Measurements from ENCODE around the gene ZNF530.
A peak's percentile ranks its signal among the peaks of the same experiment; 100 is the strongest.

The ZNF530 gene

GRCh38 chr19:57599761-57600383 is at the start of gene ZNF530:
Gene ZNF530 (plus strand): TSS chr19:57599885. CDS start chr19:57604346, 4,461 bp downstream.
- DNase-seq (ENCODE audit: low read depth in 3 of 3, low spot score in 1 of 3): peak; percentile 66 to 79 (median 67)

DNA sequence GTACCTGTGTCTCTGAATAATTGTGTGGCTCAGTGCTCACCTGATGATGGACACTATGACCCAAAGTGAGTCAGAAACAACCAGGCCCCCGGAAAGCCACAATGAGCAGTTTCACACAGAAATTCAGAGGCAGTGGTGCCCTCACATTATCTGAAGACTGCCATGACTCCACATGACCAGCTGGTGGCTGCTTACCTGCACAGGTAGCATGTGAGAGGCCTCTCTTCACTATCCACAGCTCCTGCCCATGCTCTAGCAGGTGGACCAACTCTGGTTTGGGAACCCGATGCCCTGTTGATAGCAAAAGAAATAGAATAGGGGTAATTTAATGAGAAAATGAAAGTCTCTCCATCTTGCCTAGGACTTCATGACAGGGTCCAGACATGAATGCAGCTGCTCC is 47.3 kb upstream of the ZNF530 start:
- DNase-seq (ENCODE audit: low read depth in 3 of 3, low spot score in 1 of 3): no peak

- DNase-seq (ENCODE audit: low read depth in 3 of 3, low spot score in 1 of 3): no peak
Observed at GRCh38 chr19:57557659-57558058, 42.0 kb upstream of the ZNF530 start.

- no peak for DNase-seq (ENCODE audit: low read depth in 3 of 3, low spot score in 1 of 3)
Observed at GRCh38 chr19:57558525-57558924, 41.2 kb upstream of the ZNF530 start.

GRCh38 chr19:57559008-57559403 is 40.7 kb upstream of the ZNF530 start:
- DNase-seq (ENCODE audit: low read depth in 3 of 3, low spot score in 1 of 3): no peak

DNA sequence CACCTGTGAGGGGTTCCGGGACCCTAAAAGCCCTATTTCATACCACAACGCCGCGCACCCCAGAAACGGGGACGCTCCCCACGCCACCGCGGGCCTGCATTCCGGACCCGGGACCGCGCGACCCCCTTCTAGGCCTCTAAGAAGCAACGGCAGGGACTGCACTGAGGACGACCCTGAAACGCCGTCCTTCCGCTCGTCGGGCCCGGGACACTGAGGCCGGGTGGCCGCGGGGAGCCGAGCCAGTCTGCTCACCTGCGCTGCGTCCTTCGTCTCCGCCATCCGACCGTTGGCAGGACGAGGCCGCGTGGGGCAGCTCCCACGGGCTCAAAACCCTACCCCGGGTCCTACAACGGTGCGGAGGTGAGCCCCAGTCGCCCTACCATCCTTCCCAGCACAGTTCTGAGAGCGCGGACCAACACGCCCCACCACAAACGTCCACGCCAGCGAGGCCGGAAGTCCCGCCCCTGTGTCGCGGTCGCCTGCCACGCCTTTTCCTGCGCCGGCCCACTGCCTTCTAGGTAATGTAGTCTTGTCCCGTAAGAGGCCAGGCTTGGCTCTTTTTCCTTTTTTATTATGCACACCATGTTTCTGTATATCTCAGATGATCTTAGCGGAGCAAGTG is 40.2 kb upstream of the ZNF530 start, which contains the start of gene ZNF550:
Gene ZNF550 (minus strand): TSS at position 460 of the 622 bp plus-strand sequence. CDS start 181 bp downstream, at position 279.
- DNase-seq (ENCODE audit: low read depth in 3 of 3, low spot score in 1 of 3): peak; percentile 62 to 79 (median 72)

DNA sequence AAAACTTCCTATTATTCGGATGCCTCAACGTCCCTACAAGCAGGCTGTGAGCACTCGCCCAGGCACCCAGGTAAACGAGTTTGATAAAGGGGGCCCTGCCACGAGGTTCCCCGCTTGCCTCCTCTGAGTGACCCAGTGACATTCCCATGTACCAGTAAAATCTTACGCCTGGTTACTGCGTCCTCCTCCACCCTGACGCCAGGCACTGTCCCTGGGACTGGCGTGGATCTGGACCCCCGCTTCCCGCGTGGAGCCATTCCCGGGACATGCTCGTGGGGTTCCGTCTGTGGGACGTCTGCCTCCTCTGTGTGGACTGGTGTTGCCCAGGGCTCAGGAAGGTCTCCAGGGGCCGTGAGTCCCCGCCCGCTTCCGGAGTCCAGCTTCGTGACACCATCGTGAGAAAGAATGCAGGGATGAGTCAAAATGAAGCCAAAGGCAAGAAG is 39.6 kb upstream of the ZNF530 start:
- DNase-seq (ENCODE audit: low read depth in 3 of 3, low spot score in 1 of 3): no peak

GRCh38 chr19:57563547-57563946 is 36.1 kb upstream of the ZNF530 start:
- DNase-seq (ENCODE audit: low read depth in 3 of 3, low spot score in 1 of 3): no peak

- no peak for DNase-seq (ENCODE audit: low read depth in 3 of 3, low spot score in 1 of 3)
Observed at GRCh38 chr19:57566396-57567265, 33.1 kb upstream of the ZNF530 start.

DNA sequence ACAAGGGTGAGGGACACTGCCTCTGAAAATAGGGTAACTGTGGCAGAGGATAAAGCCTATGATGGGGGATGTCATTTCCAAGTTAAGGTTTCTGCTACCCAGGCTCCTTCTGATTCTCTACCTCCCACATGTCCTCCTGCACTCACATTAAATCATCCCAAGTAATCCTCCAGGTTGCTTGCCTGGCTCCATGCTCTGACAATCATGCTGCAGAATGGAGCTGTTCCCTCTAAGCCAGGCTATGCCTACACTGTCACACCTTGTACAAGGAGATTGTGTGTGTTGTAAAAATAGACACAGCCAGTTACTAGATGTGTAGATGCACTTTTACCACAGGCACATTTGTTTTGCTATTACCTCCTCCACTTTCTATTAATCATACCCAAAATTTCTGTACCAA is 29.0 kb upstream of the ZNF530 start:
- no peak for DNase-seq (ENCODE audit: low read depth in 3 of 3, low spot score in 1 of 3)

DNA sequence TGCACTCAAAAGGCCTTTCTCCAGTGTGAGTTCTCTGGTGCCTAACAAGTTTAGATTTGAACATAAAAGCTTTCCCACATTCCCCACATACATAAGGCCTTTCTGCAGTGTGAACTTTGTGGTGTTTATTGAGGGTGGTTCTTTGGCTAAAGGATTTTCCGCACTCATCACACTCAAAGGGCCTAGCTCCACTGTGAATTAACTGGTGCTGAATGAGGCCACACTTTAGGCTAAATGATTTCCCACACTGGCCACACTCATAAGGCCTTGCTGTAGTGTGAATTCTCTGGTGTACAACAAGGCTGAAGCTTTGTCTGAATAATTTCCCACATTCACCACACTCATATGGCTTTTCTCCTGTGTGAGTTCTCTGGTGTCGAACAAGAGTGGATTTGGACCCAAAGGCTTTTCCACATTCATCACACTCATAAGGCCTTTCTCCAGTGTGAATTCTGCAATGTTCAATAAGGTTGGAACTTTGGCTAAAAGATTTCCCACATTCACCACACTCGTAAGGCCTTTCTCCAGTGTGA is 27.2 kb upstream of the ZNF530 start:
- DNase-seq (ENCODE audit: low read depth in 3 of 3, low spot score in 1 of 3): no peak

- DNase-seq (ENCODE audit: low read depth in 3 of 3, low spot score in 1 of 3): no peak
Observed at GRCh38 chr19:57576661-57577060, 23.0 kb upstream of the ZNF530 start.

- peak; percentile 77 to 92 (median 88) for DNase-seq (ENCODE audit: low read depth in 3 of 3, low spot score in 1 of 3)
Observed at GRCh38 chr19:57578487-57579205, 21.0 kb upstream of the ZNF530 start, which contains the start of gene ZNF416. Gene ZNF416 (minus strand): TSS chr19:57578911. CDS start chr19:57578704, 207 bp downstream.

- no peak for DNase-seq (ENCODE audit: low read depth in 3 of 3, low spot score in 1 of 3)
Observed at GRCh38 chr19:57583104-57583520, 16.6 kb upstream of the ZNF530 start.

DNA sequence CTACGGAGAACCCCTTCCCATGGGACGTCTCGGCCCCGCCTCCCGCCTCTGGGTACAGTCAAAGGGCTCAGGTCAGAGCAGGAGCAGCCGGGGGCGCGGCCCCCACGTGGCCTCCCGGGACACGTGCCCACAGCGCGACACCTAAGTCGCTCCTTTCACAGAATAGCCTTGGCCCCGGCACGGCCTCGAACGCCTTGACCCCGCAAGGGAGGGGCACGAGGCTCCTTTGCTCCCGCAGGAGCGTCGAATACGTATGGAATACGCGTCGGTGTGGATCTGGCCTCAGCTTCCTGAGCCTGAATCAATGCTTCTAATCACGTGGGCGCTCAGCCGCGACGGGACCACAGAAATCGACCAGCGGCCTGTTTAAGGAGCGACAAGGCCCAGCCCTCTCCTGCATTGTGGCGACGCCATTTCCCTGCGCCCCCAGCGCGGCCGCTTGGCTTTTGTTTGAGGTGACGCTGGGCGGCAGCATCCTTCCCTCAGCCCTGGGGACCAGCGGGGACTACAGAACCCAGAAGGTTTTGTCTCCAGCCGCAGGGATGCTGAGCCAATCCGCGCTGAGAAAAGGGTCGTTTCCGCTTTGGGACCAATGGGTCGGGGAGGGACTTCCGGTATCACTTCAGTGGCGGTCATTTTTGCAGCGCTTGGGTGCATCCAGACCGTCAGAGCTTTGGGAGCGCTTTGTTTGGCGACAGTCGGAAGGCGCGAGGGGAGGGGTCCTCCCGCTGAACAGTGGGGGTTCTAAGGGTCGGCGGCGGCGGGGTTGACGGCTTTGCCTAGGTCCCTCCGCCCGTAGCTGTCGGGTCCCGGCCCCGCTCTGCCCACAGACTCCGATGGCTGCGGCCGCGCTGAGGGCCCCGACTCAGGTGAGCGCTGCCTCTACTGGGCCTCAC is 15.9 kb upstream of the ZNF530 start, which contains the start of gene ZIK1:
Gene ZIK1 (plus strand): TSS at position 625 of the 896 bp plus-strand sequence. CDS start 212 bp downstream, at position 837.
- DNase-seq (ENCODE audit: low read depth in 3 of 3, low spot score in 1 of 3): peak; percentile 60 to 69 (median 67)

DNA sequence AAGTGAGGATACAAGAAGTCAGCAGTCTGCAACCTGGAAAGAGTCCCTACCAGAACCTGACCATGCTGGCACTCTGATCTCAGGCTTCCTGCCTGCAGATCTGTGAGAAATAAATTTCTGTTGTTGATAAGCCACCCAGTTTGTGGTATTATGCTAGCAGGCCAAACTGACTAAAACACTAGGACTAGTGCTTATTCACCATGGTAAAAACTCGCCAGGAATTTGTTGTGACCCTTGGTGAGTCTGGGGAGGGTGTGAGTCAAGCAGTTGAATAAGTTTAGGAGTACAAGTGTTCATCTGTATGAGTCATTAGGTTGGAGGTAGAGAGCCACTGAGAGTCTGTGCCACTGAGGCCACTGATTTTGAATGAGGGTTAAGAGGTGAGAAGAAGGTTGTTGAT is 12.2 kb upstream of the ZNF530 start:
- no peak for DNase-seq (ENCODE audit: low read depth in 3 of 3, low spot score in 1 of 3)

DNA sequence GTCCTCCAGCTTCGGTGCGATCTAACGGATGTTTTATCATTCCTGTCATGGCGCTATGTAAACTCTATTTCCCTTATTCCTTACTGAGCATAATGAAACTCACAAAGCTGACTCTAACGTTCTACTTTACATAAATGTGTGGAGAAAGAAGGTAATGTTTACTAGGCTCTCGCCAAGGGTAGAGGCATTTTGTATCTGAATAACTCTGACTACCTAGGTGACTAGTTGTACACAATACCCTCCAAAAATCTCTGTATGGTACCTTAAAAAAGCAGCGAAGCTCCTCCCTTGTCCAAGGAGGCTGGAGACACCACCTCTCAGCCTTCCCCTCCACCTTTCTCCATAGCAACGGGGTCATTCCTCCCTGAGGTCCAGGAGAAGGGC is 316 bp upstream of the ZNF530 start:
- no peak for DNase-seq (ENCODE audit: low read depth in 3 of 3, low spot score in 1 of 3)

DNA sequence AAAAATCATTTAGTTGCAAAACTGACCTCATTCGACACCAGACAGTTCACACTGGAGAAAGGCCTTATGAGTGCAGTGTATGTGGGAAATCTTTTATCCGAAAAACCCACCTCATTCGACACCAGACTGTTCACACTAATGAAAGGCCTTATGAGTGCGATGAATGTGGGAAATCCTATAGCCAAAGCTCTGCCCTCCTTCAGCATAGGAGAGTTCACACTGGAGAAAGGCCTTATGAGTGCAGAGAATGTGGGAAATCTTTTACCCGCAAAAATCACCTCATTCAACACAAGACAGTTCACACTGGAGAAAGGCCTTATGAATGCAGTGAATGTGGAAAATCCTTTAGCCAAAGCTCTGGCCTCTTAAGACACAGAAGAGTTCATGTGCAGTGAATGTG is 7.2 kb downstream of the ZNF530 start:
- no peak for DNase-seq (ENCODE audit: low read depth in 3 of 3, low spot score in 1 of 3)

DNA sequence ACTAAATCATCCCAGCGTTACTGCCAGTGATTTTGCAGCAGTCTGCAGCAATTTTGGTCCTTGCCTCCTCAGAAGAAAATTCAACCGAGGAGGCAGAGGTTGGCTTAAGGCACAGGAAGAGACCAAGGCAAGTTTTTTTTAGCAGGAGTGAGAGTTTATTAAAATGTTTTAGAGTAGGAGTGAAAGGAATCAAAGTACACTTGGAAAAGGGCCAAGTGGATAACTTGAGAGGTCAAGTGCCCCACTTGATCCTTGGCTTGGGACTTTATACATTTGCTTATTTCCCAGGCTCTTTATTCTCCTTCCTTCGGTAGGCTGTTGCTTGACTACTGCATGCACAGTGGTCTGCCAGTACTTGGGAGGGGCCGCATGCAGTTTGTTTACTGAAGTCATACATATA is 11.4 kb downstream of the ZNF530 start:
- DNase-seq (ENCODE audit: low read depth in 3 of 3, low spot score in 1 of 3): no peak
